ENCODE results near the gene PPM1A. TPM values are rescaled to one million over a fixed set of nuclear protein-coding genes. Genes with fewer than 3 reads are reported as not detected.

PPM1A gene
- total and polyA plus RNA-seq, 2 experiments from 2014 or later, result 29.8 to 34.1 TPM

DNA sequence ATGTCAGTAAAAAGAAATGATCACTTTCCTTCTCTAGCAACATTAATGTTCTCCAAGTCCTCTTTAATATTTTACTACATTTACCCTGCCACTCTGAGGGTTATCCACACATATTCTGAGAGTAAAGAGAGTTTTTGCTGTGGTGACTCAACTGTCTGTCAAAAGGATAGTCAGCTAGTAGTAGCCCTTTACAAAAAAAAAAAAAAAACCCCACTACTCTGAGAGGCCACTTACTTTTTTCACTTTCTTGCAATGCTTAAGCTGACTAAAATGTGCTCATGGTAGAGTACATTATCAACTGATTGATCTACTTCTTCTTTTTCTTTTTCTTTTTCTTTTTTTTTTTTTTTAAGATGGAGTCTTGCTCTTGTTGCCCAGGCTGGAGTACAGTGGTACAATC lies 27.6 kb upstream of the PPM1A start (continued):
- TF ChIP-seq, protein P1, sequence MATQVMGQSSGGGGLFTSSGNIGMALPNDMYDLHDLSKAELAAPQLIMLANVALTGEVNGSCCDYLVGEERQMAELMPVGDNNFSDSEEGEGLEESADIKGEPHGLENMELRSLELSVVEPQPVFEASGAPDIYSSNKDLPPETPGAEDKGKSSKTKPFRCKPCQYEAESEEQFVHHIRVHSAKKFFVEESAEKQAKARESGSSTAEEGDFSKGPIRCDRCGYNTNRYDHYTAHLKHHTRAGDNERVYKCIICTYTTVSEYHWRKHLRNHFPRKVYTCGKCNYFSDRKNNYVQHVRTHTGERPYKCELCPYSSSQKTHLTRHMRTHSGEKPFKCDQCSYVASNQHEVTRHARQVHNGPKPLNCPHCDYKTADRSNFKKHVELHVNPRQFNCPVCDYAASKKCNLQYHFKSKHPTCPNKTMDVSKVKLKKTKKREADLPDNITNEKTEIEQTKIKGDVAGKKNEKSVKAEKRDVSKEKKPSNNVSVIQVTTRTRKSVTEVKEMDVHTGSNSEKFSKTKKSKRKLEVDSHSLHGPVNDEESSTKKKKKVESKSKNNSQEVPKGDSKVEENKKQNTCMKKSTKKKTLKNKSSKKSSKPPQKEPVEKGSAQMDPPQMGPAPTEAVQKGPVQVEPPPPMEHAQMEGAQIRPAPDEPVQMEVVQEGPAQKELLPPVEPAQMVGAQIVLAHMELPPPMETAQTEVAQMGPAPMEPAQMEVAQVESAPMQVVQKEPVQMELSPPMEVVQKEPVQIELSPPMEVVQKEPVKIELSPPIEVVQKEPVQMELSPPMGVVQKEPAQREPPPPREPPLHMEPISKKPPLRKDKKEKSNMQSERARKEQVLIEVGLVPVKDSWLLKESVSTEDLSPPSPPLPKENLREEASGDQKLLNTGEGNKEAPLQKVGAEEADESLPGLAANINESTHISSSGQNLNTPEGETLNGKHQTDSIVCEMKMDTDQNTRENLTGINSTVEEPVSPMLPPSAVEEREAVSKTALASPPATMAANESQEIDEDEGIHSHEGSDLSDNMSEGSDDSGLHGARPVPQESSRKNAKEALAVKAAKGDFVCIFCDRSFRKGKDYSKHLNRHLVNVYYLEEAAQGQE (IDR thresholded peaks at IDR 0.05; ENCODE audit: unreplicated experiment), result no peak

DNA sequence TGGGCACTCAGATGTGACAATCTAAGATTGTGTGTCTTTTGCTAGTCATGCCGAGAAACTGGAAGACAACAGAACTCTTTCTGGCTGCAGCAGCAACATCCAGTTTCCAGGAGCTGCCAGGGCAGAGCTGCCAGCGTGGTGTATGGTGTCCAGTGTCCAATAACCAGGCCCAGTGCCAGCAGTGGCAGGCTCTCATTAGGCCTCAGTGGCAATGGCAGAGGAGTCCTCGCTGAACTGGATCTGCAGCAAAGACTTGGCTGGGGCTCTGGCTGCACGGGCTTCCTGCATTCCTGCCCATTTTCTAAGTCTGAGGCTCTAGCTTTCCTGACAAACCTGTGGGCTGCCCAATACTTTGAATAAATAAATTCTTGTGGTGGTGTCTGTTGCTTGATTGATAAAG lies 26.2 kb upstream of the PPM1A start:
- no peaks in the 10 kb centered on the region for H3K36me3 Mint-ChIP-seq (ENCODE audit: low read depth)
- Histone ChIP-seq H3K9me2 (ENCODE audit: insufficient read depth) (peaks cover 7% of the 10 kb centered on the region), H3F3A (replicated peaks; ENCODE audit: low read depth) (no peaks in the 10 kb centered on the region), H3K36me3 (ENCODE audit: insufficient read depth) (no peaks in the 10 kb centered on the region), H2AFZ (peak overlapping the region; percentile 69; the same call in 1 of the 2 replicates), H3K27ac (ENCODE audit: low read depth) (no peak overlapping the region), H4K20me1 (replicated peaks; ENCODE audit: insufficient read depth) (no peaks in the 10 kb centered on the region), H3K27me3 (ENCODE audit: insufficient read depth) (no peaks in the 10 kb centered on the region), H3K4me3 (no peak overlapping the region), H3K4me2 (no peak overlapping the region), H3K79me2 (replicated peaks; ENCODE audit: insufficient read depth) (no peaks in the 10 kb centered on the region), H3K4me1 (ENCODE audit: insufficient read depth) (no peaks in the 10 kb centered on the region)
- no peaks in the 10 kb centered on the region for H3K27me3 Mint-ChIP-seq (ENCODE audit: insufficient read depth, low read depth, poor library complexity)
- no peak overlapping the region; the same call in 1 of the 2 replicates for H3K27ac Mint-ChIP-seq
- DNase-seq (ENCODE audit: low spot score) (no peak), ATAC-seq (peak; percentile 27; the same call in 1 of the 3 replicates)
- H3K9me3 Mint-ChIP-seq, result no peaks in the 10 kb centered on the region
- H3K4me3 Mint-ChIP-seq, result no peak overlapping the region
- peaks cover 9% of the 10 kb centered on the region for H3K4me1 Mint-ChIP-seq
- TF ChIP-seq CREB1 (CRISPR knock-in tag; IDR thresholded peaks at IDR 0.05; ENCODE audit: low read depth), result no peak
- TF ChIP-seq, protein P2, sequence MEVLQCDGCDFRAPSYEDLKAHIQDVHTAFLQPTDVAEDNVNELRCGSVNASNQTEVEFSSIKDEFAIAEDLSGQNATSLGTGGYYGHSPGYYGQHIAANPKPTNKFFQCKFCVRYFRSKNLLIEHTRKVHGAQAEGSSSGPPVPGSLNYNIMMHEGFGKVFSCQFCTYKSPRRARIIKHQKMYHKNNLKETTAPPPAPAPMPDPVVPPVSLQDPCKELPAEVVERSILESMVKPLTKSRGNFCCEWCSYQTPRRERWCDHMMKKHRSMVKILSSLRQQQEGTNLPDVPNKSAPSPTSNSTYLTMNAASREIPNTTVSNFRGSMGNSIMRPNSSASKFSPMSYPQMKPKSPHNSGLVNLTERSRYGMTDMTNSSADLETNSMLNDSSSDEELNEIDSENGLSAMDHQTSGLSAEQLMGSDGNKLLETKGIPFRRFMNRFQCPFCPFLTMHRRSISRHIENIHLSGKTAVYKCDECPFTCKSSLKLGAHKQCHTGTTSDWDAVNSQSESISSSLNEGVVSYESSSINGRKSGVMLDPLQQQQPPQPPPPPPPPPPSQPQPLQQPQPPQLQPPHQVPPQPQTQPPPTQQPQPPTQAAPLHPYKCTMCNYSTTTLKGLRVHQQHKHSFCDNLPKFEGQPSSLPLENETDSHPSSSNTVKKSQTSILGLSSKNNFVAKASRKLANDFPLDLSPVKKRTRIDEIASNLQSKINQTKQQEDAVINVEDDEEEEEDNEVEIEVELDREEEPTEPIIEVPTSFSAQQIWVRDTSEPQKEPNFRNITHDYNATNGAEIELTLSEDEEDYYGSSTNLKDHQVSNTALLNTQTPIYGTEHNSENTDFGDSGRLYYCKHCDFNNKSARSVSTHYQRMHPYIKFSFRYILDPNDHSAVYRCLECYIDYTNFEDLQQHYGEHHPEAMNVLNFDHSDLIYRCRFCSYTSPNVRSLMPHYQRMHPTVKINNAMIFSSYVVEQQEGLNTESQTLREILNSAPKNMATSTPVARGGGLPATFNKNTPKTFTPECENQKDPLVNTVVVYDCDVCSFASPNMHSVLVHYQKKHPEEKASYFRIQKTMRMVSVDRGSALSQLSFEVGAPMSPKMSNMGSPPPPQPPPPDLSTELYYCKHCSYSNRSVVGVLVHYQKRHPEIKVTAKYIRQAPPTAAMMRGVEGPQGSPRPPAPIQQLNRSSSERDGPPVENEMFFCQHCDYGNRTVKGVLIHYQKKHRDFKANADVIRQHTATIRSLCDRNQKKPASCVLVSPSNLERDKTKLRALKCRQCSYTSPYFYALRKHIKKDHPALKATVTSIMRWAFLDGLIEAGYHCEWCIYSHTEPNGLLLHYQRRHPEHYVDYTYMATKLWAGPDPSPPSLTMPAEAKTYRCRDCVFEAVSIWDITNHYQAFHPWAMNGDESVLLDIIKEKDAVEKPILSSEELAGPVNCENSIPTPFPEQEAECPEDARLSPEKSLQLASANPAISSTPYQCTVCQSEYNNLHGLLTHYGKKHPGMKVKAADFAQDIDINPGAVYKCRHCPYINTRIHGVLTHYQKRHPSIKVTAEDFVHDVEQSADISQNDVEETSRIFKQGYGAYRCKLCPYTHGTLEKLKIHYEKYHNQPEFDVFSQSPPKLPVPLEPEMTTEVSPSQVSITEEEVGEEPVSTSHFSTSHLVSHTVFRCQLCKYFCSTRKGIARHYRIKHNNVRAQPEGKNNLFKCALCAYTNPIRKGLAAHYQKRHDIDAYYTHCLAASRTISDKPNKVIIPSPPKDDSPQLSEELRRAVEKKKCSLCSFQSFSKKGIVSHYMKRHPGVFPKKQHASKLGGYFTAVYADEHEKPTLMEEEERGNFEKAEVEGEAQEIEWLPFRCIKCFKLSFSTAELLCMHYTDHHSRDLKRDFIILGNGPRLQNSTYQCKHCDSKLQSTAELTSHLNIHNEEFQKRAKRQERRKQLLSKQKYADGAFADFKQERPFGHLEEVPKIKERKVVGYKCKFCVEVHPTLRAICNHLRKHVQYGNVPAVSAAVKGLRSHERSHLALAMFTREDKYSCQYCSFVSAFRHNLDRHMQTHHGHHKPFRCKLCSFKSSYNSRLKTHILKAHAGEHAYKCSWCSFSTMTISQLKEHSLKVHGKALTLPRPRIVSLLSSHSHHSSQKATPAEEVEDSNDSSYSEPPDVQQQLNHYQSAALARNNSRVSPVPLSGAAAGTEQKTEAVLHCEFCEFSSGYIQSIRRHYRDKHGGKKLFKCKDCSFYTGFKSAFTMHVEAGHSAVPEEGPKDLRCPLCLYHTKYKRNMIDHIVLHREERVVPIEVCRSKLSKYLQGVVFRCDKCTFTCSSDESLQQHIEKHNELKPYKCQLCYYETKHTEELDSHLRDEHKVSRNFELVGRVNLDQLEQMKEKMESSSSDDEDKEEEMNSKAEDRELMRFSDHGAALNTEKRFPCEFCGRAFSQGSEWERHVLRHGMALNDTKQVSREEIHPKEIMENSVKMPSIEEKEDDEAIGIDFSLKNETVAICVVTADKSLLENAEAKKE (CRISPR knock-in tag; IDR thresholded peaks at IDR 0.05), result no peak
- TF ChIP-seq JUNB (IDR thresholded peaks at IDR 0.05; ENCODE audit: unreplicated experiment), result no peak
- TF ChIP-seq, protein P3, sequence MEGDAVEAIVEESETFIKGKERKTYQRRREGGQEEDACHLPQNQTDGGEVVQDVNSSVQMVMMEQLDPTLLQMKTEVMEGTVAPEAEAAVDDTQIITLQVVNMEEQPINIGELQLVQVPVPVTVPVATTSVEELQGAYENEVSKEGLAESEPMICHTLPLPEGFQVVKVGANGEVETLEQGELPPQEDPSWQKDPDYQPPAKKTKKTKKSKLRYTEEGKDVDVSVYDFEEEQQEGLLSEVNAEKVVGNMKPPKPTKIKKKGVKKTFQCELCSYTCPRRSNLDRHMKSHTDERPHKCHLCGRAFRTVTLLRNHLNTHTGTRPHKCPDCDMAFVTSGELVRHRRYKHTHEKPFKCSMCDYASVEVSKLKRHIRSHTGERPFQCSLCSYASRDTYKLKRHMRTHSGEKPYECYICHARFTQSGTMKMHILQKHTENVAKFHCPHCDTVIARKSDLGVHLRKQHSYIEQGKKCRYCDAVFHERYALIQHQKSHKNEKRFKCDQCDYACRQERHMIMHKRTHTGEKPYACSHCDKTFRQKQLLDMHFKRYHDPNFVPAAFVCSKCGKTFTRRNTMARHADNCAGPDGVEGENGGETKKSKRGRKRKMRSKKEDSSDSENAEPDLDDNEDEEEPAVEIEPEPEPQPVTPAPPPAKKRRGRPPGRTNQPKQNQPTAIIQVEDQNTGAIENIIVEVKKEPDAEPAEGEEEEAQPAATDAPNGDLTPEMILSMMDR (conservative IDR thresholded peaks at IDR 0.05; ENCODE audit: low read depth in 2 of 2), result no peak
- TF ChIP-seq NANOG (IDR thresholded peaks at IDR 0.05; ENCODE audit: borderline replicate concordance), result no peak
- TF ChIP-seq EZH2 (IDR thresholded peaks at IDR 0.05; ENCODE audit: low read depth, unreplicated experiment), result no peak
- no peak for TF ChIP-seq POLR2AphosphoS5 (IDR thresholded peaks at IDR 0.05; ENCODE audit: low read depth)
- TF ChIP-seq, protein P1 (IDR thresholded peaks at IDR 0.05; ENCODE audit: unreplicated experiment), result no peak
- TF ChIP-seq STAT1 (IDR thresholded peaks at IDR 0.05; ENCODE audit: unreplicated experiment), result no peak
- TF ChIP-seq EZH2phosphoT487 (IDR thresholded peaks at IDR 0.05; ENCODE audit: unreplicated experiment), result no peak

All from GM23338 (cell line).